PC-9 (cell line): Measurements from ENCODE around the gene KIR3DL3.

ENCODE experiments used
- CTCF ChIP-seq: fragments of 200-600 bp; sonication (generic); conservative IDR thresholded peaks from 2 replicates; pipeline ENCODE4 v1.6.1; 2017; ENCODE audit warnings: mixed run types, antibody characterized with exemption, mild to moderate bottlenecking, moderate library complexity
- EZH2 ChIP-seq: fragments of 200-600 bp; sonication (generic); IDR thresholded peaks from 2 replicates; pipeline ENCODE4 v1.8.0; 2017; ENCODE audit warnings: antibody characterized with exemption, low read depth

GRCh38 chr19:54709212-54709948 is 14.9 kb upstream of the KIR3DL3 start:
- TF ChIP-seq CTCF (no peak), EZH2 (no peak)
